GM19035 (cell line): ENCODE results near the gene DYNLT4.
"Not testable (repeated sequence)": the region's sequence is repeated elsewhere in the genome, so short reads cannot be mapped to it uniquely, and the experiment has no call there.

Source experiments
- ATAC-seq: cut with Tn5 transposase; IDR thresholded peaks from one replicate; pipeline ENCODE4 v1.9.1; 2021; ENCODE audit not compliant: unreplicated experiment

The DYNLT4 gene

DNA sequence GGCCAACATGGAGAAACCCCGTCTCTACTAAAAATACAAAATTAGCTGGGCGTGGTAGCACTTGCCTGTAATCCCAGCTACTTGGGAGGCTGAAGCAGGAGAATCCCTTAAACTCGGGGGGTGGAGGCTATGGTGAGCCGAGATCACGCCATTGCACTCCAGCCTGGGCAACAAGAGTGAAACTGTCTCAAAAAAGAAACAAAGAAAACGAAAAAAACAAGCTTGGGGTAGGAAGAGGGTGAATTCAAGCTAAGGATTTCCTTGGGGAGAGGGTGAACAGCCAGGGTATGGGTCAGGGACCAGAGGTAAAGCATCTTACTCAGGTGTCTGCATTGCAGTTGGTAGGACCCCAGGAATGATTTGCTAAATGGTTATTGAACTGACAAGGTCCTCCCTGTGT is 40.7 kb downstream of the DYNLT4 start:
- ATAC-seq = not testable (repeated sequence)

GRCh38 chr1:44760876-44761275 is 46.3 kb downstream of the DYNLT4 start:
- no peak for ATAC-seq

- ATAC-seq = no peak
Observed at GRCh38 chr1:44759077-44759476, 48.1 kb downstream of the DYNLT4 start.

DNA sequence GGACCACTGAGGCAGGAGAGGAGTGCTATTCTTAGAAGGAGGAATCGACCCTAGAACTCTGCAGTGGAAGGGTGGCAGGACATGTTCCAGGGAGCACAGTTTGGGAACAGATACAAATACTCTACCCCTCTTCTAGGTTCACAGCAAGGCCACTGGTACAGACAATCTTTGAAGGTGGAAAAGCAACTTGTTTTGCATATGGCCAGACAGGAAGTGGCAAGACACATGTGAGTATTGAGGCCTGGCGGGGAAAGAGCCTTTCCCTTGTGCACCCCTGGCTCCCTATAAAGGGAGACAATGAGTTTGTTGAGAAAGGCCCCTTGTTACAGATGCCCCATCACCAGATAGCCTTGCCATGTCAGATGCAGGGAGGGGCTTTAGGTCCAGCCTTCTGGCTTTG is 49.7 kb downstream of the DYNLT4 start:
- ATAC-seq = peak; percentile 63
